Activated CD4-positive, alpha-beta T cell treated with anti-CD3 and anti-CD28 coated beads, Interleukin-2, amount 50 U/mL, for 48 hours (primary cell): ENCODE data around the gene SCN3B.

Experiments used
- DNase-seq, 2 experiments: peaks; one replicate each; pipeline ENCODE4 v3.0.0-alpha.2; 2020

SCN3B gene

GRCh38 chr11:123653827-123654565 is 428 bp downstream of the SCN3B start:
- DNase-seq, result peak; percentile 29 to 31

- no peak for DNase-seq
Measured at GRCh38 chr11:123653483-123653826, 969 bp downstream of the SCN3B start.

GRCh38 chr11:123652599-123652998 is 1.8 kb downstream of the SCN3B start:
- no peak for DNase-seq

GRCh38 chr11:123650901-123651300 is 3.5 kb downstream of the SCN3B start:
- no peak for DNase-seq

GRCh38 chr11:123645286-123645975 is 9.0 kb downstream of the SCN3B start:
- no peak for DNase-seq

GRCh38 chr11:123642435-123642834 is 12.0 kb downstream of the SCN3B start:
- DNase-seq, result no peak

GRCh38 chr11:123641495-123641840 is 13.0 kb downstream of the SCN3B start:
- DNase-seq, result no peak

- peak; percentile 49 to 63 for DNase-seq
Measured at GRCh38 chr11:123640677-123641494, 13.5 kb downstream of the SCN3B start.

GRCh38 chr11:123640029-123640428 is 14.4 kb downstream of the SCN3B start:
- no peak for DNase-seq

GRCh38 chr11:123630126-123630608 is 24.3 kb downstream of the SCN3B start:
- DNase-seq, result no peak

- DNase-seq, result no peak
Measured at GRCh38 chr11:123628936-123629683, 25.3 kb downstream of the SCN3B start.

GRCh38 chr11:123624974-123625373 is 29.4 kb downstream of the SCN3B start:
- no peak for DNase-seq

GRCh38 chr11:123622576-123622975 is 31.8 kb downstream of the SCN3B start:
- no peak for DNase-seq

GRCh38 chr11:123616505-123617198 is 37.8 kb downstream of the SCN3B start:
- no peak for DNase-seq

- no peak for DNase-seq
Measured at GRCh38 chr11:123611698-123612097, 42.7 kb downstream of the SCN3B start.

GRCh38 chr11:123608945-123609344 is 45.5 kb downstream of the SCN3B start:
- no peak for DNase-seq

- DNase-seq, result no peak
Measured at GRCh38 chr11:123608371-123608770, 46.1 kb downstream of the SCN3B start.

GRCh38 chr11:123607781-123608180 is 46.6 kb downstream of the SCN3B start:
- DNase-seq, result no peak

GRCh38 chr11:123603666-123604065 is 50.8 kb downstream of the SCN3B start:
- DNase-seq, result no peak

GRCh38 chr11:123601743-123602142 is 52.7 kb downstream of the SCN3B start:
- DNase-seq, result no peak

GRCh38 chr11:123601136-123601535 is 53.3 kb downstream of the SCN3B start:
- no peak for DNase-seq

- DNase-seq, result no peak
Measured at GRCh38 chr11:123597859-123598258, 56.6 kb downstream of the SCN3B start.
